ENCODE measurements around the gene YKT6.
A peak's percentile ranks its signal among the peaks of the same experiment; 100 is the strongest.

YKT6 gene

DNA sequence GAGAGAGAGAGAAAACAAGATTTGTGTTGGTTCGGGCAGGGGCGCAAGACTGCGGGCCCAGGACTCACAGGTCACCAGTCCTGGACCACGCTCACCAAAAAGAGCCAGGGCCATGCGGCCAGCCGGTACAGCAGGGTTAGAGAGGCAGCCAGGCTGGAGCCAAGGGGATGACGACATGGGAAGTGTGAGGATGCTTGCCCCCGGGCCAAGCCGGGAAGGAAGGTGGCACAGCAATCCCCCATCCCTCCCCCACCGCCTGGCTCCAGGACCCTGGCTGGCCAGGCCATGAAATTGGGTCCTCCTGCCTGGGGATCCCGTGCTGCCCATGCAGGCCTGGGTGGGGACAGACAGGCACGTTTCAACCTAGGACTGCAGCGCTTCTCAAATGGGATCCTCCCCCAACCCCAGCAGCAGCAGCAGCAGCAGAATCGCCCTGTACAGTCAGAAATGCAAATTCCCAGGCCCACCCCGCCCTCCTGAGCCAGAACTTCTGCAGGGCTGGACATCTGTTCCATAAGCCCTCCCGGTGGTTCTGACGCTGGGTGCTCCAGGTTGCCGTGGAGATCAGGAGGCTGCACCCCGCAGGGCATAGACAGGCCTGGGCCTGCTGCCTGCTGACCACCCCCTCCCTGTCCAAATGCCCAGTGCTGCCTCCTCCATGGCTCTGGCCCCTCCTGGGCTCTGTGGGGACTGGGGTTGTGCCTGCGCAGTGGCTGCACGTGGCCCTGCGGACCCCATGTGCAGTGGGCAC, 35.0 kb downstream of the YKT6 start:
- DNase-seq: no peak

DNA sequence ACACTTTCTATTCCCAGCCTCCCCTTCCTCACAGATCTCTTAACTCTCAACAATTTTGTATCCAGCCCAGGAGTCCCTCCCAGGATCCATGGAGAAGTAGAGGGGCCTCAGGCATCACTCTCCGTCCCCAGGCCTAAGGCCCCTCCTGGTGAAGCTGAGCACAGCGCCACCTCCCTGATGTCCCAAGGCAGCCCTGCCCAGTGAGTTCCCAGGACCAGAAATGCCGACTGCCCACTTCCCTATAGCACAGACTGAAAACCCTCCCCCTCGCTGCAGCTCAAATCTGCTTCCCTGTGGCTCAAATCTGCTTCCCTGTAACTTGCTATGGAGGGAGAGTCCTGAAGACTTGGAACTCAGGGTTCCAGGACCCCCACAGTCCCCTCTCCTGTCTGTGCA, 35.6 kb downstream of the YKT6 start:
- DNase-seq: no peak

DNA sequence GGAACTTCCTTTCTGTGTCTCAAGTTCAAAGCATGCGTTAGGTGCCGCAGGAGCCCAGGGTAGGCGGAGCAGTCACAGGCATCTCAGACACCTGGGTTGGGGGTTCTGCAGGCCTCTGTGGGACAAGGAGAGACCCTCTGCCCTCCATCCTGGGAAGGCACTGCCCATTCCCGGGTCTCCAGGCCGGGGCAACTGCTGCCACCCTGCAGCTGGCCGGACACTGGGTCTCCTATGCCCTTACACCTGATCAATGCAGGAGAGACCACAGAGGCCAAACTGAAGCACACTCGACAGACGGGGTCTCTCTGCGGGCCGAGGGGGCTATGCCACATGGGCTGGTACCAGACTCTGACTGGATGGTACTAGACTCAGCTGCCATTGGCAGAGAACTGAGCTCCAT, 36.9 kb downstream of the YKT6 start:
- DNase-seq: no peak

DNA sequence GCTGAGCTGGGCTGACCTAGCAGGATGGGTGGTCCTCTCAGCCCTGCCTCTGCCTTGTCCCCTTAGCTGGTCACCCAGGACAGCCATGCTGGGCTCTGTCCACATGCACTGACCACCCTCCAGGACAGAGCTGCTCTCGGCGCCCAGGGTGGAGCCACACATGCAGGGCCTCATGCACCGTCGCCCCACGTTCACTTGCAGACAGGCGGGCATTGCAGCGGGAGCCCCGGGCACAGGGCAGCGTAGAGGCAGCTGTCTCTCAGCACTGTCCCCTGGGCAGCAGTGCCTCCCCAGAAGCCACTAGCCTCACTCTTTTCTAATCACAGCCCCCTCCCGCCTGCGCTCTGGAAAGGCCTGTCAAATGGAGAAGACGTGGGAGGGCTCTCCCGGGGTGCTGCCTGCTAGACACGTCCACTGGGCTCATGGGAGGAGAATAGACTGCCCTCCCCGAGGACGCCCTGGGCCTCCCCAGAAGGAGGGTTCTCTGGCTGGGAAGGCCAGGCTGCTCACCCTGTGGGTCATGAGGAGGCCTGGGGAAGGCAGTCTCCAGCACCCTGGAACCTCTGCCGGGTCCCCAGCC, 37.4 kb downstream of the YKT6 start:
- no peak for DNase-seq

DNA sequence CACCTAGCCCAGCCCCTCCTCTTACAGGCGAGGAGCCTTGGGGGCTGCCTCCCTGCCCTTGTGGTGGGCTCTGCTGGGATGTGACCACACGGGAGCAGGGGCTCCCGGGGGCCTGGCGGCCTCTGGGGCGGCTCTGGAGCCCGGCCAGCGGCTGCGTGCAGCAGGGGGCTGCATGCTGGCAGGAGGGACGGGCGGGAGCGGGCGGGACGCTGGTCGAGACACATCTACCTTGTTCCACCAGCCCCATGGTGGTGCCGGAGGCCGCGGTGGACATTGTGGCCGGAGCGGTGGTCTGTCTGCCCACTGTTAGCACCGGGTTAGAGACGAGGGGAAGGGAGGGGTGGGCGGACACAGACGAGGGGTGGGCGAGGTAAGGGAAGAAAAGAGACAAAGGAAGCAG, 38.6 kb downstream of the YKT6 start:
- DNase-seq: no peak

DNA sequence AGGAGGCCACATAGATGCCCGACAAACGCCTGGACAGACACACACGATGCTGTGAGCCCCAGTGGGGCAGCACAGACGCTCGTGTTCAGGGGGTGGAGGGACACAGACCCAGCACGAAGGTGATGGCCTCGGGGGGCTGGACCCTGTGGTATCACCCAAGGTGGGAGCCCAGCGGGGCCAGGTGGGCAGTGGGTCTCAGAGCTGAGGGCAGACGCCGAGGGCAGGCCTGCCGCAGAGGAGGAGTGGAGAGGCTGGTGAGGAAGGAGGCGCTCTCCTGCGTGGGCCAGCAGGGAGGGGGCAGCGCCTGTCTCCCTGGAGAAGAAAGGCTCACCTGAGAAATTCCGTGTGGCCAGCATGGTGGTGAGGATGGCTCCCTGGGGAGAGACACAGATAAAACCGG, 39.6 kb downstream of the YKT6 start:
- no peak for DNase-seq

DNA sequence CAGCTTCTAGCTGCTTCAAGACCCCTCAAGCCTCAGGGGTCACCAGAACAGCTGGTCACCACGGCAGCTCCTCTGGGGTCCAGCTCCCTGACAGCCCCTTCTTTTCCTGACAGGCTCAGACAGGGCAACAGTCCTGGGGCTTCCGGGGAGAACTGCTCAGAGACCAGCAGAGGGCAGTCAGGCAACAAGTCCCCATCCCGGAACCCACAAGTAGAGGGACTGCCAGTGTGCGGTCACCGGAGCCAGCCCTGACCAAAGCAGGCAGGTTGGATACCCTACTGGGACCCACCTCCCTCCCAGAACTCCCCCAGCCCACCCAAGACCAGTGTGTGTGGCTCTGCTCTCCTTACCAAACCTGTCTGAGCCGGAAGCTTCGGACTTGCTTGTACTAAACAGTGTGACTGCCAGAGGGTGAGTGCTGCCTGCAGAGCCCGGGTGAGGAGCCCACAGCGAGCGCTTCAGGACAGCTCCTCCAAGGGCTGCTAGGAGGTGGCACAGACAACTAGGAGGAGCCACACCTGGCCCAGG, 40.3 kb downstream of the YKT6 start:
- DNase-seq: peak; percentile 73

DNA sequence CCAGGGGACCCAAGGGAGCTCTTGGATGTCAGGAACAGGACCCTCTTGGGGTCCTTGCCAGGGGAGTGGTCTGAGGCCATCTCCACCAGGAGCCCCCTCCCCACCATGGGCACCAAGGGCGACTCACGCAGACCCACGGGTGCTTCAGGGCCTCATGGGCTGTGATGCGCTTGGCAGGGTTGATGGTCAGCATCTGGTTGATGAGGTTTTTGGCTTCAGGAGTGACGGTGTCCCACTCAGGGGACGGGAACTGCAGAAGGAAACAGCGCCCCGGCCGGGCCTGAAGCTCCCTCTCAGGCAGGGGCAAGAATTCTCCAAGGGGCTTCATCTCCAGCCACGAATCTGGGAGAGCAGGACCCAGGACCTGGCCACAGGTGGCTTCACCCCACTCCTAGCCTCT, 41.3 kb downstream of the YKT6 start:
- DNase-seq: no peak

DNA sequence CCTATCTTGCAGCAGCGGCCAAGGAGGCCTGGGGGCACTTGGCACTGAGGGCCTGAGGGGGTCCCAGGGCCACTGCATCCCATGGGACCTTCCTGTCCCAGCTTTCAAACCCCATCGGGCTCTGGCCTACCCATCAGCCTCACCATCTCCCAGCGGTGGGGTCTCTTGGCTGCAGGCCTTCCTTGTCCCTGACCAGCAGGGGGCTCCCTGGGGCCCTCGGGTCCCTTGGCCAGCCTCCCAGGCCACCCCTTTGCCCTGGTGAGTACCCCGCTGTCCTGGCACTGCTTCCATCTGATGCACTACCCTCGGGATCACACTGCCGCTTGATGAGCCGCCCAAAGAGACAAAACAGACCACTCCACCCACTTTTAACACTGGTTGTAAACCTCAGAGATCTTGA, 43.5 kb downstream of the YKT6 start:
- DNase-seq: peak; percentile 35

DNA sequence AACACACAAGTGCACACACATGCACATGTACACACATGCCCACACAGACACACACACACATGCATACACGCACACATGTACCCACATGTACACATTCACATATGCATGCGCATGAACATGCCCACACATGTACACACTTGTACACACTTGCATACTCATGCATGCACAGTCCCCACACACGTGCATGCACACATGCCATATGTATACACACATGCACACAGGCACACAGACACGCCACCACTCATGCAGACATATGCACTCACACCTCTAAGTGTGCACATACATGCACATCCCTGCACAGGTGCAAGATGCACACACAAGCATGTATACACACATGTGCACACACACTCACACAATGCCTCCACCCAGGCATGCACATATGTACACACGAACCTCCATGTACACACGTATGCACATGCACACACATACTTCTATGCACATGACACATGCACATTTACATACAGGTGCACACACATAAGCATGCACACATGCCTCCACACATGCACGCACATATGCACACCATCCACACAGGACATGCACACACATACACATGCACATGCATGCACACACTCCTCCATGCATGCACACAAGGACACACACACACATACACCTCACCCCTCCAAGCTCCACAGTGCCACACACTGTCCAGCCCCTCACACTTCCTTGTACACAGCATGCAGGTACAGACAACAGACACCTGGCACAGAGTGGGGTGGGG, 45.8 kb downstream of the YKT6 start:
- DNase-seq: no peak

DNA sequence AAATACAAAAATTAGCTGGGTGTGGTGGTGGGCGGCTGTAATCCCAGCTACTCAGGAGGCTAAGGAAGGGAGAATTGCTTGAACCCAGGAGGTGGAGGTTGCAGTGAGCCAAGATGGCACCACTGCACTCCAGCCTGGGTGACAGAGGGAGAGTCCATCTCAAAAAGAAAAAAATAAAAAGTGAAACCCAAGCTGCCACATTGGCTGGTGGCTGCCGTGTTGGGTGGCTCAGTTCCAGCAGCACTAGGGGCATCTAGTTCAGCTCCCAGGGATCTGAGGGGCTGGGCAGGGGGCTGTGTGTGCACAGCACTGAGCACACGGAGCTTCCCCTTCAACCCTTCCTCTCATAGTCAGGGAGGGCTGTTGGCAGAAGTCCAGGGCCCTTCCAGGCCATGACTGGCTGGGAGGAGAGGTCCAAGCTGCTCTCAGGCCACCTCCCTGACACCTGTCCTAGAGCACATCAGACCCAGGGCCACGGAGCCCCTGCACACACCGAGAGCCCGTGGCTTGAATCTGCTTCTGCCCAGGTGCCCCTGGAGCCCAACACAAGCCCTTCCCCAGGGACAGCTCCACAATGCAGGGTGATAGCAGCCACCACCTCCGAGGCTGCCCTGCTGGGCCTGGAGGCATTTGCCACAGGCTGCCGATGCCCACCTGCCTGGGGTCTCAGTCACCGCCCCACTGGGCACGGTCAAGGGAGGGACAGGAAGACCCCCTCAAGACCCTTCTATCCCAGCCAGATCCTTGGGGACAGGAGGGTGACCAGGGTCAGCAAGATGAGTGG, 47.3 kb downstream of the YKT6 start:
- DNase-seq: no peak

DNA sequence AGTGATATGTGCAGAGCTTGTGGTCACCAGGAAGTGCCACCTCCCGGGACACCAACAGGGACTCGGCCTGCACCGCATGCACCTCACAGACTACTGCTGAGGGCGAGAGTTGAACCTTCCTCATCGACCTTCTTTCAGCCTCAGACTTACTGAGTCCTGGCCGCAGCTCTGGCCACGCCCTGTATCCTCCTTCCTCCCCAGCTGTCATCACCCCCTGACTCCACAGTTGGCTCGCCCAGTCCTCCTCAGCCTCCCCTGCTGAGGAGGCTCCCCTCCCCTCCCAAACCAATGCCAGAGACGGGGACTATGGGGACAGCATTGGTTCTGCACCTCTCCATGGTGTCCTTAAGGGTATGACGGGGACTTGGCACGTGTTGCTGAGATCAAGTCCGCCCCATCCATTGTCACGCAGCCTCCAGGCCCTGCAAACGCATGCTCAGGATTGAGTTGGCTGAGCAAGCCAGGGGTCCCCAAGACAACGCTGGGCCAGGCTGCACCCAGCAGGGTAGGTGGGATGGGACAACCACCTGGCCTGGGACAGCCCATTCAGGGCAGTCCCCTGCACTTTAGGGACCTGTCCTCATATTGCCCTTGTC, 49.0 kb downstream of the YKT6 start:
- DNase-seq: no peak

DNA sequence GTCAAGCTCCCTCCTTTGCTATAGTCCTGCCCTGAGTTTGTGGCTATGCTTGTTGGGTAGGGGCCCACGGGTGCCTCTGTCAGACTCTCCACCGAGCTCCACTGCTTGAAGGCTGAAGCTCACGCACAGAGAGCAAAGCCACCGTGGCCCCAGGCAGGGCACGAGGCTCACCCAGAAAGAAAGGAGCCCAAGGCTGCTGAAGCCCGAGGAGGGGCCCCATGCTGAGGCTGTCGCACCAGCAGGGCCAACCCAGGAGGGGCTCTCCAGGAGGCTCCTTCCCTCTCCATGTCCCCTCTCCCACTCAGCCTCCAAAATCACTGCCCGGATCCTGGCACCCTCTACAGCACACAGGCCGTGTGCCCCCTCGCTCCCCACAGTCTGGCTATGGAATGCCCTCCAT, 50.5 kb downstream of the YKT6 start:
- DNase-seq: no peak

DNA sequence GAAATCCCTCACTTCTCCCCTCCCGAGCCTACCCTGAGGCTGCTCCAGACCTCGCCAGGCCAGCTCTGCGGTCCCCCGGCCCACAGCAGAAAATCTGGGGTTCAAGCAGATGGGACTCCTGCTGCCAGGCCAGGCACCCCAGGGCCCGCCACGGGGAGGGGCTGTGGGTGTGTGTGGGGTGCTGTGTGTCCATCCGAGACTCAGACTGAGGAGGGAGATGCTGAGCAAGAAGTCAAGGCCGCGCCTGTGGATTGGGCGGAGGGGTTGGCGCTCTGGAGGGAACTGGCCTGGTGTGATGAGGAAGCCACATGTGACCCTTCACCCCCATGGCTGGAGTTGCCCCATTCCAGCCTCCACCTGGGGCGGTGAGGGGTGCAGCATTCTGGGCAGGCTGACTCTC, 51.1 kb downstream of the YKT6 start:
- no peak for DNase-seq

DNA sequence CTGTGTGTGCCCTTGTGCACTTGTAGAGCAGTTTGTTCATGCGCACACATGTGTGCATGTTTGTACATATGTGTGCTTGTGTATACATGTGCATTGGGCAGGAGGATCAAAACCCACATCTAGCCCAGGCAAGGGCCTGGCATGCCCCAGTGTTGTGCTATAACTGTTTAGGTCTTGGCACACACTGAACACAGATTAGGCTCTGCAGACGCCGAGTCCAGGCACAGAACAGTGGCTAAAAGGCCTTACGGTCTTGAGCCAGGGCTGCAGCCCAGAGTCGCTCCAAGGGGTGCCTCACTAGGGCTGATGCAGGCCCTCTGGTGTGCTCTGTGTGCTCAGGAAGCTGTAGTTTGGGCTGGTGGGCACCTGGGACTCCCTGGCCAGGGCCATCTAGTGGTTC, 55.7 kb downstream of the YKT6 start:
- DNase-seq: no peak

DNA sequence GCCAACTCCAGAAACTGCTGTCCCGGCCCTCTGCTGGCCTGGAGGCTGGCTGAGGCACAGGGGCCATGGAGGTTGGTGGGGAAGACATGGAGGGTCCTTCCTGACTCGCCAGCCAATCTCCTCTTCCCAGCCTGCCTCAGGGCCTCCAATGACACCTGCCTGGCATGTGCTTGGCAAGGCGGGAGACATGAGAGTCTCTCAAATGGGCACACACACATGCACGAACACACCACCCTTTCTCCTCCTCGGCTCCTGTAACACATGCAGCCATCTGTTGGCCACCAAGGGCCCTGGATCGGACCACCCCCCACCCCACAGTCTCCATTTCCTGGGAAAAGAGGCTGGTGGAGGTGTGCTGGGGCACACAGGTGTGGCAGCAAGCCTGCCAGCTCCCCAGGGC, 56.4 kb downstream of the YKT6 start:
- DNase-seq: no peak

DNA sequence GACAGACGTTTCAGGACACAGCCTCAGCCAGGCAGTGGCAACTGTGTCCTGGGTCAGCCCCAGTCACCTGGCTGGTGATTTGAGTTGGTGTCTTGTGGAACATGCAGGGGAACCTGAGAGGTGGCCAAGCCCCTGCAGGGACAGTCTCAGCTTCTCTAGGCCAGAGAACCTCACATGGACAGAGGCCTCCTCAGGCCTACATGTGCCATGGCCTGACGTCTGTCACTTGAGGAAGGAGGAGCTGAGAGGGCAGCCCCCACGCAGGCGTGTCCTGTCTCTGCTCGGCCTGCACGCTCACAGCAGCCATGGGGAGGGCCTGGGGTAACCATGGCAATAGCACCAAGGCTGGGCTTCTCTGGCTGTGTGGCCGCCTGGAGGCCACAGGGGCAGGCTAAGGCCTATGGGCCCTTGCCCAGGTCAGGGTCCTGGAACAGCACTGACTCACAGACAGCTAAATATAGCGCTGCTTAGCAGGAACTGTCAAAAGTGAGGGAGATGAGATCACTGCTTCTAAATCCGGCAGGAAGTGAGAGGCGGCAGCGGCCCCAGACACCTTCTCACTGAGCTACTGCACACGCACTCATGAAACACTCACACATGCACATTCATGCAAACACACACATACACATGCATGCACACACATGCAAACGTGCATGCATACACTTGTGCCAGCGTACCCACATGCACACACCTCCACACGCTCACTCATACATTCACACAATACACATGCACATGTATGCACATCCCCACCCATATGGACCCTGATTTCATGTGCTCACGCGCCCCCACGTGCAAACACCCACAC, 57.0 kb downstream of the YKT6 start:
- DNase-seq: peak; percentile 83

DNA sequence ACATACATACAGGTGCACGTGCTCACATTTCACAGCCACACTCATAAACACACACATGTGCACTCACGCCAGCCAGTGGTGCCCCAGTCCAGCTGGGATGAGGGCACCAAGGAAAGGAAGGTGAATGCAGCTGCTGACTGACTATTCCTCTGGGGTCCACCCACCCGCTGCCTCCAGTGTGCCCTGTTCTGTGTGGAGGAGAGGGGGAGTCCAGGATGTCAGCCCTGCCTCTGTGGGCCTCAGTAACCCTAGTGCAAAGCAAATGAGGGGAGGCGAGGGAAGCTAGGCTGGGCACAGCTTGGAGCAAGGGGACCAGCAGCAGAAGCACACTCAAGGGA, 57.6 kb downstream of the YKT6 start:
- peak; percentile 18 for DNase-seq

DNA sequence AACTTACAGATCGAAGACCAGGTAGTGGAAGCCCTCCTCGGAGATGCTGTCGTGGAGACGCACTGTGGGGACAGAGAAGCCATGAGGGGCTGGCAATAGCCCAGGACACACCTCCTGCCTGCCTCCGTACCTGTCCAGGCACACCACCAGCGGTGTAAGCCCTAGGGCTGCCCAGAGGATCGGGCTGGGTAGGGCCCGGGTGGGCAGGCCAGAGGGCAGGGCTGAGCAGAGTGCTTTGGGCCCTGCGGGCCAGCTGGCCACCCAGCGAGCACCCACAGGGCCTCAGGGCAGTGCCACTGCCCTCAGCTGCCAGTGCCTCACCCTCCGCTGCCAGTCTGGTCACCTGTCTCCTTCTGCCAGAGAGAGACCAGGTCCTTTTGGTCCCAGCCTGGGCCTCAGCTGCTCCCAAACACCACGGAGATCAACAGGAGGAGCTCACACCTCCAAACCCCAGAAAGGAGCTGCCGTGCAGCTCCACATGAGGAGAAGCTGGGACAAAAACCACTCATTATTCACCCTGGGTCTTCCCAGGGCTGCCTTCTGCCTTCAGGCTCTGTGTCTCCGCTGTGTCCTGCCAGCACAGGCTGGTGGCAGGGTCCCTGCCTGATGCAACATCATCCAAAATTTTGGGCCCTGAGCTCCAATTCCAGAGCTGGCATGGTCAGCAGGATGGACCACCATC, 58.2 kb downstream of the YKT6 start:
- DNase-seq: no peak

DNA sequence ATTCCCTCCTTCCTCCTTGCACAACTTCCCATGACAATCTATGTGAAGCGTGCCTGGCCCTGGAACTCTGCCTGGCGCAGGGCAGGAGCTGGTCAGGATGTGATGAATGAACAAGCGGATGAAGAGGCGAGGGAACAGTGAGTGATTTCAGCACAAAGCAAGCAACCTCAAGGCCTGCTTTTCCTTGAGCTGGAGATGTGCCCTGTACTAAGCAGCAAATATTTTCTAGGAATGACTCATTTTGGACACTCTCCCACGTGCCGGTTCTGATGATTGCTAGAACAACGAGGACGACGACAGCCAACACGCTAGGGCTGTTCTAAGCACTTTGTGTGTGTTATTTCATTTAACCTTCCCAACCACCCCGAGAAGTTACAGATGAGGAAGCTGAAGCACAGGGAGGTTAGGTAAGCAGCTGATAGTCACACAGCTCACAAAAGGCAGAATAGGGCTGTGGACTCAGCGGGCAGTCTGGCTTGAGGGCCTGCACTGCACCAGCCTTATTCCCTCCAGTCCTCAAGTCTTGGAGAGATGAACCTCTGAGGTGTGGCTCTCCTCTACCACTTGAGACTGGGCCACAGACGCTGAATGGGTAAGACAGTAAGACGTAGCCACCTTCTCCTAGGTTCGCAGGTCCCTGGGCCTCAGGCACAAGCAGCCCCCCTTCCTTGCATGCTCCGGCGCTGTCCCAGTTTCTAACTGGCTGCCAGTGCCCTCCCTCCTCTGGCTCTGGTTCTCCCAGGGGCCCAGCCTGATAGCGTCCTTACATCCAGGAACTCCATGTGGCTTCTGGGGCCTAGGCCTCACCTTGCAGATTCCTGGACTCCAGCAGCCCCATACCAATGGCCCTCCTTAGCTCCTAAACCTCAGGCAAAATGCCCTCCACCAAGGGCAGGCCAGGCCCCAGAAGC, 59.0 kb downstream of the YKT6 start:
- no peak for DNase-seq
